B cell (primary cell): ENCODE results near the gene CAMK2G. TPM values are rescaled to one million over a fixed set of nuclear protein-coding genes. Genes with fewer than 3 reads are reported as not detected.

Experiments
- ATAC-seq: fragments of 200-7000 bp; cut with Tn5 transposase; one replicate; pipeline ENCODE4 v1.10.0; 2021; ENCODE audit warnings: low read depth, mild to moderate bottlenecking, moderate number of reproducible peaks, moderate library complexity
- CTCF ChIA-PET: fragments of 350-600 bp; sonication (Branson Sonifier 250); formaldehyde crosslinking; loops from one replicate; lab custom pipeline; 2021; ENCODE audit warnings: antibody characterized with exemption, inconsistent platforms; lab: Charles Lee
- POLR2A ChIA-PET: fragments of 350-600 bp; sonication (Branson Sonifier 250); formaldehyde crosslinking; loops from one replicate; lab custom pipeline; 2021; ENCODE audit warnings: antibody characterized with exemption; lab: Charles Lee
- DNase-seq: peaks from one replicate; pipeline ENCODE4 v3.0.0; 2013
- H2AFZ ChIP-seq: 2 replicates; pipeline ENCODE4 v1.6.1; 2012; ENCODE audit warnings: mild to moderate bottlenecking, low read depth, low read length; ENCODE audit not compliant: insufficient read depth, poor library complexity, severe bottlenecking
- H3K27ac ChIP-seq, 2 donors: 1 replicate in 1 of 2; 2 replicates in 1 of 2; pipeline ENCODE4 v1.5.1; 2012 to 2013; ENCODE audit warnings: low read length in 2 of 2, mild to moderate bottlenecking in 2 of 2, moderate library complexity in 1 of 2
- H3K27me3 ChIP-seq, 4 experiments: fragments of 200-600 bp in 1 of 4; sonication (generic) in 1 of 4; replicated peaks in 1 of 4; 1 replicate in 2 of 4; 2 replicates in 2 of 4; pipeline versions ENCODE4 v1.6.1 to v1.7.0; 2013 to 2016; ENCODE audit warnings: low read length in 3 of 4, mild to moderate bottlenecking in 2 of 4, mixed read lengths in 1 of 4, moderate library complexity in 1 of 4; ENCODE audit not compliant: insufficient read depth in 4 of 4, control insufficient read depth in 3 of 4; ENCODE audit errors: control extremely low read depth in 1 of 4
- H3K36me3 ChIP-seq, 2 experiments: replicated peaks in 1 of 2; 1 replicate in 1 of 2; 2 replicates in 1 of 2; pipeline versions ENCODE4 v1.6.1 to v1.7.1; 2013; ENCODE audit warnings: low read length in 1 of 2; ENCODE audit not compliant: insufficient read depth in 2 of 2, control insufficient read depth in 1 of 2; ENCODE audit errors: control extremely low read depth in 1 of 2, extremely low read depth in 1 of 2
- H3K4me1 ChIP-seq, 2 donors: fragments of 200-600 bp in 1 of 2; sonication (generic) in 1 of 2; 1 replicate in 1 of 2; 2 replicates in 1 of 2; pipeline versions ENCODE4 v1.5.1 to v1.6.1; 2013 to 2017; ENCODE audit warnings: low read length in 2 of 2; ENCODE audit not compliant: control insufficient read depth in 2 of 2, insufficient read depth in 2 of 2
- H3K4me2 ChIP-seq: replicated peaks from 2 replicates; pipeline ENCODE3; 2012; ENCODE audit warnings: mild to moderate bottlenecking, low read depth, low read length; ENCODE audit not compliant: poor library complexity, severe bottlenecking
- H3K4me3 ChIP-seq, 5 experiments: fragments of 200-600 bp in 1 of 5; sonication (generic) in 1 of 5; 1 replicate in 3 of 5; 2 replicates in 2 of 5; pipeline versions ENCODE4 v1.5.1 to v1.7.0; 2011 to 2016; ENCODE audit warnings: low read length in 4 of 5, mild to moderate bottlenecking in 4 of 5, low read depth in 2 of 5, control low read depth in 1 of 5, moderate library complexity in 1 of 5; ENCODE audit not compliant: insufficient read depth in 1 of 5; ENCODE audit errors: control extremely low read depth in 1 of 5, extremely low read depth in 1 of 5
- H3K79me2 ChIP-seq: fragments of 200-600 bp; sonication (generic); one replicate; pipeline ENCODE4 v1.6.0; 2016; ENCODE audit warnings: low read length; ENCODE audit not compliant: control insufficient read depth, insufficient read depth
- H3K9ac ChIP-seq: fragments of 200-600 bp; sonication (generic); 2 replicates; pipeline ENCODE4 v1.6.1; 2017; ENCODE audit warnings: mild to moderate bottlenecking, low read length, moderate library complexity
- H3K9me3 ChIP-seq, 3 donors: one replicate each; pipeline versions ENCODE4 v1.6.1 to v1.7.1; 2013; ENCODE audit warnings: low read length in 2 of 3; ENCODE audit not compliant: control insufficient read depth in 2 of 3, insufficient read depth in 1 of 3; ENCODE audit errors: control extremely low read depth in 1 of 3
- H4K20me1 ChIP-seq: 2 replicates; pipeline ENCODE4 v1.6.0; 2012; ENCODE audit warnings: mild to moderate bottlenecking, low read length; ENCODE audit not compliant: insufficient read depth, control insufficient read depth, poor library complexity, severe bottlenecking
- H3K27ac Mint-ChIP-seq: one replicate; pipeline ENCODE4 v1.8.0; 2021; ENCODE audit warnings: mixed read lengths
- H3K27me3 Mint-ChIP-seq: one replicate; pipeline ENCODE4 v1.8.0; 2021; ENCODE audit warnings: mixed read lengths
- H3K4me1 Mint-ChIP-seq: one replicate; pipeline ENCODE4 v1.8.0; 2021; ENCODE audit warnings: mixed read lengths
- H3K4me3 Mint-ChIP-seq: one replicate; pipeline ENCODE4 v1.8.0; 2021; ENCODE audit warnings: mixed read lengths
- H3K9me3 Mint-ChIP-seq: one replicate; pipeline ENCODE4 v1.8.0; 2022; ENCODE audit warnings: mixed read lengths; ENCODE audit not compliant: insufficient read depth
- EZH2 ChIP-seq: IDR thresholded peaks from 2 replicates; pipeline ENCODE4 v1.6.1; 2012; ENCODE audit warnings: borderline replicate concordance, low read depth, mild to moderate bottlenecking, moderate library complexity, low read length; ENCODE audit not compliant: insufficient read depth, poor library complexity, severe bottlenecking
- WGBS: methylation state at CpG from one replicate; pipeline ENCODE4 v1.1.5; 2013; ENCODE audit warnings: missing lambda C conversion rate; ENCODE audit not compliant: insufficient coverage; 5-methylcytosine and 5-hydroxymethylcytosine counted together
- intact Hi-C: fragments of 100-400 bp; cut with micrococcal nuclease; formaldehyde crosslinking; loops from one replicate; pipeline ENCODE4 v1.10.0; 2022
- polyA plus RNA-seq: library from polyadenylated mRNA; depleted of rRNA; stranded (reverse); fragments of >200 nt; gene quantifications from 2 replicates; pipeline ENCODE4 v1.2.3, GENCODE V29; 2012
- total RNA-seq, 2 donors: library from RNA; stranded (reverse); fragments of 120-200 nt in 1 of 2; gene quantifications; 1 replicate in 1 of 2; 2 replicates in 1 of 2; pipeline versions ENCODE4 v1.2.3 to v1.2.4, GENCODE V29; 2013 to 2022
- TF ChIP-seq, protein P1 (sequence below): fragments of 200-600 bp; IDR thresholded peaks from one replicate; pipeline ENCODE4 v1.8.0; 2022; ENCODE audit warnings: antibody characterized with exemption, mild to moderate bottlenecking

Gene CAMK2G
- total and polyA plus RNA-seq, 2 donors (not counting 1 experiment from before 2014, with no cell fraction given), result 42.7 to 48.7 TPM

DNA sequence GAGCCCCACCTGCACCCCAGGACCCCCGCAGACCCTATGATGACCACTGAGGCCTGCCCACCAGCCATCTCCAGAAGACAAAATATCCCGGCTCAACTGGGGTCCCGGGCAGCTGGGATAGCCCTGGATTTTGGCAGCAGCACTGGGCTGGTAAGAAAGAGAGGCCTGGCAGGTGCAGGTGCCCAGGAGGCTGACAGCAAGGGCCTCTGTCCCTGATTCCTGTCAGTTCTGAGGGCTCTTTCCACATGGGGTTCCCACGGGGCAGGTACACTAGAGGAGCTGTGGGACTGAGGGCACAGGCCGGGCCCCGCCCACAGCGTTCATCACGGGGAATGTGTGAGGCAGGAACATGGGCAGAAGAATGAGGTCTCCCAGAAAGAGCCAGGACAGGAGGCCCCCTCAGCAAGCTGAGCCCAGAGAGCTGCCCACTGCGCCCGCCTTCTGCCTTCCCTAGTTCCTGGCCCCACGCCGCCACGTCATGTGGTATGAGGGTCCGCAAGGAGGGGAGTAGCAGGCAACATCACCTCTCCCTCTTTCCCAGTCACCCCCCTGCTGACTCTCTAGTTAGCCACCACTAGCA is 50.1 kb downstream of the CAMK2G start:
- no peak overlapping the region for H3K9ac ChIP-seq
- H3K27ac ChIP-seq, result no peak overlapping the region
- DNase-seq (no peak), ATAC-seq (no peak)
- no peaks in the 10 kb centered on the region for H3K9me3 ChIP-seq
- TF ChIP-seq EZH2, result no peak
- TF ChIP-seq, protein P1, sequence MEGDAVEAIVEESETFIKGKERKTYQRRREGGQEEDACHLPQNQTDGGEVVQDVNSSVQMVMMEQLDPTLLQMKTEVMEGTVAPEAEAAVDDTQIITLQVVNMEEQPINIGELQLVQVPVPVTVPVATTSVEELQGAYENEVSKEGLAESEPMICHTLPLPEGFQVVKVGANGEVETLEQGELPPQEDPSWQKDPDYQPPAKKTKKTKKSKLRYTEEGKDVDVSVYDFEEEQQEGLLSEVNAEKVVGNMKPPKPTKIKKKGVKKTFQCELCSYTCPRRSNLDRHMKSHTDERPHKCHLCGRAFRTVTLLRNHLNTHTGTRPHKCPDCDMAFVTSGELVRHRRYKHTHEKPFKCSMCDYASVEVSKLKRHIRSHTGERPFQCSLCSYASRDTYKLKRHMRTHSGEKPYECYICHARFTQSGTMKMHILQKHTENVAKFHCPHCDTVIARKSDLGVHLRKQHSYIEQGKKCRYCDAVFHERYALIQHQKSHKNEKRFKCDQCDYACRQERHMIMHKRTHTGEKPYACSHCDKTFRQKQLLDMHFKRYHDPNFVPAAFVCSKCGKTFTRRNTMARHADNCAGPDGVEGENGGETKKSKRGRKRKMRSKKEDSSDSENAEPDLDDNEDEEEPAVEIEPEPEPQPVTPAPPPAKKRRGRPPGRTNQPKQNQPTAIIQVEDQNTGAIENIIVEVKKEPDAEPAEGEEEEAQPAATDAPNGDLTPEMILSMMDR, result no peak
- no peak overlapping the region for H3K27ac Mint-ChIP-seq
- no peaks in the 10 kb centered on the region for H3K4me1 Mint-ChIP-seq
- no peaks in the 10 kb centered on the region for H3K9me3 Mint-ChIP-seq
- no peaks in the 10 kb centered on the region for H3K27me3 ChIP-seq
- H3K4me3 ChIP-seq, result no peak overlapping the region
- H3K4me2 ChIP-seq, result no peak overlapping the region
- no peak overlapping the region for H2AFZ ChIP-seq
- ChIA-PET CTCF (no interaction called here), POLR2A (no interaction called here)
- H3K4me3 Mint-ChIP-seq, result no peak overlapping the region
- peaks cover 0 to 51% of the 10 kb centered on the region in 2 experiments for H3K36me3 ChIP-seq
- no peaks in the 10 kb centered on the region for H3K4me1 ChIP-seq
- WGBS, result 98% methylated on average over 8 of the region's 14 CpGs
- H4K20me1 ChIP-seq, result no peaks in the 10 kb centered on the region
- no peaks in the 10 kb centered on the region for H3K27me3 Mint-ChIP-seq
- no peaks in the 10 kb centered on the region for H3K79me2 ChIP-seq
- intact Hi-C loops, result no loop called here

DNA sequence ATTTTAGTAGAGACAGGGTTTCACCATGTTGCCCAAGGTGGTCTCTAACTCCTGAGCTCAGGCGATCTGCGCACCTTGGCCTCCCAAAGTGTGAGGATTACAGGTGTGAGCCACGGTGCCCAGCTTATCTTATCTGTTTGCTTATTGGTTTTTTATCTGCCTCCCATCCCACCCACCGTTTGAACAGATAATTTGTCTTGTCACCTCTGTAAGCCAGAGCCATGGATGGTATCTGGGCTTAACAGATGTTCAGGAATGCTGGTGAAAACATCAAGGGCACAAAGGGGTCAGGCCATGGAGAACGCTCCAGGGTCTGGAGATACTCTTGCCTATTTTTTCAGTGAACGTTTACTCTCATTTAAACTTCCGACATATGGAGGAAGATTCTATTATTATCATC is 51.0 kb downstream of the CAMK2G start:
- peaks cover 0 to 46% of the 10 kb centered on the region in 2 experiments for H3K36me3 ChIP-seq
- no peaks in the 10 kb centered on the region for H3K9me3 ChIP-seq
- no peaks in the 10 kb centered on the region for H3K4me1 ChIP-seq
- H3K79me2 ChIP-seq, result no peaks in the 10 kb centered on the region
- intact Hi-C loops, result no loop called here
- H3K4me3 Mint-ChIP-seq, result no peak overlapping the region
- no peak overlapping the region for H2AFZ ChIP-seq
- no peak overlapping the region for H3K4me2 ChIP-seq
- no peak overlapping the region for H3K4me3 ChIP-seq
- no peaks in the 10 kb centered on the region for H3K4me1 Mint-ChIP-seq
- H4K20me1 ChIP-seq, result no peaks in the 10 kb centered on the region
- TF ChIP-seq EZH2, result no peak
- TF ChIP-seq, protein P1, result no peak
- H3K27me3 Mint-ChIP-seq, result no peaks in the 10 kb centered on the region
- DNase-seq, result no peak
- H3K9ac ChIP-seq, result no peak overlapping the region
- H3K27me3 ChIP-seq, result no peaks in the 10 kb centered on the region
- WGBS, result 100% methylated on average over 3 of the region's 7 CpGs
- no peaks in the 10 kb centered on the region for H3K9me3 Mint-ChIP-seq
- ChIA-PET CTCF (no interaction called here), POLR2A (no interaction called here)
- no peak overlapping the region for H3K27ac ChIP-seq
- ATAC-seq, result no peak
- H3K27ac Mint-ChIP-seq, result no peak overlapping the region
